Tibial artery (tissue), 4 donors: ENCODE results near the gene EMC9.

Source experiments
- DNase-seq, 2 donors: peaks; one replicate each; pipeline ENCODE4 v3.0.0-alpha.2; 2019
- H3K27ac ChIP-seq, 2 donors: fragments of 200-600 bp; sonication (generic) in 1 of 2; 1 replicate in 1 of 2; 2 replicates in 1 of 2; pipeline ENCODE4 v1.5.1; 2018 to 2019; ENCODE audit warnings: mild to moderate bottlenecking in 1 of 2
- H3K27me3 ChIP-seq, 2 donors: fragments of 200-600 bp; sonication (generic) in 1 of 2; one replicate each; pipeline versions ENCODE4 v1.5.1 to v1.6.0; 2016 to 2019
- H3K36me3 ChIP-seq, 3 donors: fragments of 200-600 bp; sonication (generic) in 2 of 3; one replicate each; pipeline ENCODE4 v1.5.1; 2016 to 2019; ENCODE audit warnings: mild to moderate bottlenecking in 2 of 3
- H3K4me1 ChIP-seq, 4 donors: fragments of 200-600 bp; sonication (generic) in 2 of 4; 1 replicate in 3 of 4; 2 replicates in 1 of 4; pipeline ENCODE4 v1.5.1; 2016 to 2019
- H3K4me3 ChIP-seq, 2 donors: fragments of 200-600 bp; sonication (generic) in 1 of 2; 1 replicate in 1 of 2; 2 replicates in 1 of 2; pipeline ENCODE4 v1.5.1; 2018 to 2019; ENCODE audit warnings: mild to moderate bottlenecking in 2 of 2
- H3K9me3 ChIP-seq, 3 donors: fragments of 200-600 bp; sonication (generic) in 1 of 3; one replicate each; pipeline ENCODE4 v1.5.1; 2016 to 2019
- intact Hi-C: fragments of 100-400 bp; cut with DNase I; formaldehyde crosslinking; loops from one replicate; pipeline ENCODE4 v1.15.0; 2023; ENCODE audit warnings: low total_unique reads
- TF ChIP-seq, protein P1 (sequence below), 2 experiments: fragments of 200-600 bp in 1 of 2; fragments of 450-650 bp in 1 of 2; IDR thresholded peaks; one replicate each; pipeline ENCODE4 v1.5.1; 2017 to 2019; ENCODE audit warnings: antibody characterized with exemption in 2 of 2, mild to moderate bottlenecking in 1 of 2, moderate library complexity in 1 of 2

EMC9 gene

GRCh38 chr14:24113801-24114531 is 27.4 kb downstream of the EMC9 start:
- Histone ChIP-seq H3K27me3 (no peaks in the 10 kb centered on the region), H3K27ac (peak overlapping the region; percentile 95 to 98), H3K9me3 (no peaks in the 10 kb centered on the region), H3K4me3 (peak overlapping the region; percentile 65 to 80), H3K4me1 (peaks cover 0 to 27% (median 18%) of the 10 kb centered on the region in 4 donors), H3K36me3 (peaks cover 17 to 26% (median 21%) of the 10 kb centered on the region in 3 donors)
- intact Hi-C loops = no loop called here
- TF ChIP-seq, protein P1, sequence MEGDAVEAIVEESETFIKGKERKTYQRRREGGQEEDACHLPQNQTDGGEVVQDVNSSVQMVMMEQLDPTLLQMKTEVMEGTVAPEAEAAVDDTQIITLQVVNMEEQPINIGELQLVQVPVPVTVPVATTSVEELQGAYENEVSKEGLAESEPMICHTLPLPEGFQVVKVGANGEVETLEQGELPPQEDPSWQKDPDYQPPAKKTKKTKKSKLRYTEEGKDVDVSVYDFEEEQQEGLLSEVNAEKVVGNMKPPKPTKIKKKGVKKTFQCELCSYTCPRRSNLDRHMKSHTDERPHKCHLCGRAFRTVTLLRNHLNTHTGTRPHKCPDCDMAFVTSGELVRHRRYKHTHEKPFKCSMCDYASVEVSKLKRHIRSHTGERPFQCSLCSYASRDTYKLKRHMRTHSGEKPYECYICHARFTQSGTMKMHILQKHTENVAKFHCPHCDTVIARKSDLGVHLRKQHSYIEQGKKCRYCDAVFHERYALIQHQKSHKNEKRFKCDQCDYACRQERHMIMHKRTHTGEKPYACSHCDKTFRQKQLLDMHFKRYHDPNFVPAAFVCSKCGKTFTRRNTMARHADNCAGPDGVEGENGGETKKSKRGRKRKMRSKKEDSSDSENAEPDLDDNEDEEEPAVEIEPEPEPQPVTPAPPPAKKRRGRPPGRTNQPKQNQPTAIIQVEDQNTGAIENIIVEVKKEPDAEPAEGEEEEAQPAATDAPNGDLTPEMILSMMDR (IDR thresholded peaks at IDR 0.05) = no peak
- DNase-seq = peak; percentile 87 to 95

DNA sequence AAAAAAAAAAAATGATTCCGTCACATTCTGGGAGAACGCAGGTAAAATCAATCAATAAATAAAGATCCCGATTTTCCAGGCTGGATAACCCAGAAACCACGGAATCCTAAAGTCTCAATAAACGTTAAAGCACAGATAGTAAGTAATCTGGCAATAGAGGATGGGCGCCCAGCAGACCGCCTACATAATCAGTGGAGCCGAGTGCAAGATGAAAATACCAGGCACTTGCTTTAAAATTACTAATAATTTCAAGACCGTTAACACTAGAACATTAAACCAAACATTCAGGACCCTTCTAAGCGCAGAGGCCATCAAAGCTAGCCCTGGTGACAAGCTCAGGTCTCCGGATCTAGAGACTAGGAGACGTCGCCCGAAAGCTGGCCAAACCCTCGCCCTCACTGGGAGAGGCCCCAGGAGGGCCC is 28.0 kb downstream of the EMC9 start:
- H3K4me3 ChIP-seq = peak overlapping the region; percentile 65 to 80
- no peaks in the 10 kb centered on the region for H3K27me3 ChIP-seq
- peaks cover 11 to 20% (median 16%) of the 10 kb centered on the region in 3 donors for H3K36me3 ChIP-seq
- H3K9me3 ChIP-seq = no peaks in the 10 kb centered on the region
- peaks cover 0 to 31% (median 22%) of the 10 kb centered on the region in 4 donors for H3K4me1 ChIP-seq
- no peak for DNase-seq
- intact Hi-C loops = no loop called here
- TF ChIP-seq, protein P1 (IDR thresholded peaks at IDR 0.05) = no peak
- peak overlapping the region; percentile 95 to 98 for H3K27ac ChIP-seq

GRCh38 chr14:24110523-24110922 is 30.9 kb downstream of the EMC9 start:
- DNase-seq = no peak
- H3K36me3 ChIP-seq = no peaks in the 10 kb centered on the region
- H3K4me3 ChIP-seq = no peak overlapping the region
- peaks cover 0 to 13% (median 8%) of the 10 kb centered on the region in 4 donors for H3K4me1 ChIP-seq
- no peaks in the 10 kb centered on the region for H3K27me3 ChIP-seq
- TF ChIP-seq, protein P1 (IDR thresholded peaks at IDR 0.05) = no peak
- H3K9me3 ChIP-seq = no peaks in the 10 kb centered on the region
- intact Hi-C loops = no loop called here
- H3K27ac ChIP-seq = no peak overlapping the region

DNA sequence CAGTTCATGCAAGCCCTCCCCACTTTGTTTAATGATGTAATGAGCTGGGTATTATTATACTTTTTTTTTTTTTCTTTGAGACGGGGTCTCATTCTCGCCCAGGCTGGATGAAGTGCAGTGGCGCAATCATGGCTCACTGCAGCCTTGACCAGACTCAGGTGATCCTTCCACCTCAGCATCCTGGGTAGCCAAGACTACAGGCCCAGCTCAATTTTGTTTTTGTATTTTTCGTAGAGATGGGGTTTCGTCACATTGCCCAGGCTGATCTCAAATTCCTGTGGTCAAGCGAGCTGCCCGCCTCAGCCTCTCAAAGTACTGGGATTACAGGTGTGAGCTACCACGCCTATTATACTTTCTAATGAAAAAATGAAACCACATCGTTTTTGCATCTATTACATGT is 31.3 kb downstream of the EMC9 start:
- no peak for DNase-seq

DNA sequence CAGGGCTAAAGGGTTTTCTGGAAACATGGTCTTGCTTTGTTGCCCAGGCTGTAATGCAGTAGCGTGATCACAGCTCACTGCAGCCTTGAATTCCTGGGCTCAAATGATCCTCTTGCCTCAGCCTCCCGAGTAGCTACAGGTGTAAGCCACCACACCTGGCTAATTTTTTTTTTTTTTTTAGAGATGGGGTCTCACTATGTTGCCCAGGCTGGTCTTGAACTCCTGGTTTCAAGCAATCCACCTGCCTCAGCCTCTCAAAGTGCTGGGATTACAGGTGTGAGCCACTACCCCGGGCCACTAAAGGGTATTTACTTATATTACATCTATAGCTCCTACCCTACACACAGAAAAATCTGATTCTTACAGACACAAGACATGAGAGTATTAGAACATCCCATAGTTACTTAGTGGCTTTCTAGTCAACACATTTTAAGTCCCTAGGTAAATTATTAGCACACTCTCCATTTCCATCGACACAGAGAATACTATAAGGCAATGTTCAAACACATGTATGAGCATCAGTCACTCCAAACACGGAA is 33.0 kb downstream of the EMC9 start:
- peaks cover 0 to 10% (median 5%) of the 10 kb centered on the region in 3 donors for H3K36me3 ChIP-seq
- H3K27me3 ChIP-seq = no peaks in the 10 kb centered on the region
- H3K9me3 ChIP-seq = no peaks in the 10 kb centered on the region
- H3K27ac ChIP-seq = no peak overlapping the region
- TF ChIP-seq, protein P1 (IDR thresholded peaks at IDR 0.05) = no peak
- no peak overlapping the region for H3K4me3 ChIP-seq
- intact Hi-C loops = loop anchor here (5.0 kb wide), 2 partner anchors 51 to 96 kb away; no protein-coding TSS in a partner anchor
- no peak for DNase-seq
- H3K4me1 ChIP-seq = peaks cover 0 to 8% (median 5%) of the 10 kb centered on the region in 4 donors

More for the DNA sequence above, 31.3 kb downstream of the EMC9 start:
- intact Hi-C loops = no loop called here
- H3K36me3 ChIP-seq = no peaks in the 10 kb centered on the region
- no peak overlapping the region for H3K27ac ChIP-seq
- no peaks in the 10 kb centered on the region for H3K9me3 ChIP-seq
- H3K4me1 ChIP-seq = peaks cover 0 to 11% (median 7%) of the 10 kb centered on the region in 4 donors
- TF ChIP-seq, protein P1 (IDR thresholded peaks at IDR 0.05) = no peak
- H3K4me3 ChIP-seq = no peak overlapping the region
- no peaks in the 10 kb centered on the region for H3K27me3 ChIP-seq
